Mesothelial cell of epicardium (in vitro differentiated cells): ENCODE results near the gene TALDO1. TPM values are rescaled to one million over a fixed set of nuclear protein-coding genes. Genes with fewer than 3 reads are reported as not detected.

Source experiments
- DNase-seq, 2 experiments: peaks; one replicate each; pipeline ENCODE4 v3.0.0; 2021; ENCODE audit warnings: low spot score in 2 of 2; ENCODE audit not compliant: unreplicated experiment in 2 of 2
- H3K27ac Mint-ChIP-seq: 2 replicates; pipeline ENCODE4 v1.8.0; 2021; ENCODE audit warnings: mixed read lengths
- H3K27me3 Mint-ChIP-seq: 2 replicates; pipeline ENCODE4 v1.8.0; 2021; ENCODE audit warnings: low read depth, mixed read lengths
- H3K36me3 Mint-ChIP-seq: 2 replicates; pipeline ENCODE4 v1.8.0; 2021; ENCODE audit warnings: mixed read lengths
- H3K4me1 Mint-ChIP-seq: 2 replicates; pipeline ENCODE4 v1.8.0; 2021; ENCODE audit warnings: mixed read lengths
- H3K4me3 Mint-ChIP-seq: 2 replicates; pipeline ENCODE4 v1.8.0; 2021; ENCODE audit warnings: mild to moderate bottlenecking, moderate library complexity, mixed read lengths
- H3K9me3 Mint-ChIP-seq: 2 replicates; pipeline ENCODE4 v1.8.0; 2021; ENCODE audit warnings: mixed read lengths
- total RNA-seq: library from RNA; stranded (reverse); gene quantifications from 3 replicates; pipeline ENCODE4 v1.2.1, GENCODE V29; 2021
- TF ChIP-seq, protein P1 (sequence below): fragments of 200-600 bp; sonication (generic); IDR thresholded peaks from one replicate; pipeline ENCODE4 v1.5.0; 2021; ENCODE audit warnings: antibody characterized with exemption; ENCODE audit not compliant: unreplicated experiment

TALDO1 gene
- total RNA-seq, 1 donor from 2014 or later, result 97.5 TPM

DNA sequence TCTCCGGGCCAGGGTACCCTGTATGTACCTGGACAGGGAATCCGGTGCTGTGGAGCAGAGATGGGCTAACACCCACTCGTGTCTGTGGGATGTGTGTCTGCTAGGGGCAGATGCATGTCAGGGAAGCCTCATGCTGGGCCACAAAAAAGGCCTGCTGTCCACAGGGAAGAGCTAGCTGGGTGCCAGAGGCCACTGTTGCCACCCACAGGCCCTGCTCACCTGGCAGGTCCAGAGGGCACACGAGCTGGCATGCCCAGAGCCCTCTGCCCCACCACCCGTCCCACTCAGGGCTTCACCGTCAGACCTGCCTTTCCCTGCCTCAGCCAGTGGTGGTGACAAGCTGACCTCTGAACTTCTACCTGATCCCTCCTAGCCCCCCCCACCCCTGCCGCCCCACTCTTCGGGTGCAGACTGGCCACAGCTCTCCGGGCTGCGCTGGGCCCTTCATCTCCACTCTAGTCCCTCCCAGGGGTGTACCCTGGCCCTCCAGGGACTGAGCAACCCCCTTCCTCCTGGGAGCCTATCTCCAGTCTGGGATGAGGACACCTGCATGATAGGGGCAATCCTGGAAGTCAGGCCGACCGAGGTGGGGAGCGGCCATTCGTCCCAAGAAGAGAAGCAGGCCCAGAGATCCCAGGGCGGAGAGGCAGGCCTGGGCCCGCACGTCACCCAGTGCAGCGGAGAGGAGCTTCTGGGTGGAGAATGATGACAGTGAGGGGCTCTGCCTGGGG lies 49.5 kb downstream of the TALDO1 start:
- Mint-ChIP-seq H3K36me3 (no peaks in the 10 kb centered on the region), H3K4me3 (peak overlapping the region; percentile 83), H3K9me3 (no peaks in the 10 kb centered on the region), H3K27me3 (no peaks in the 10 kb centered on the region), H3K4me1 (peaks cover 11% of the 10 kb centered on the region), H3K27ac (peak overlapping the region; percentile 94)
- DNase-seq, result no peak
- TF ChIP-seq, protein P1, sequence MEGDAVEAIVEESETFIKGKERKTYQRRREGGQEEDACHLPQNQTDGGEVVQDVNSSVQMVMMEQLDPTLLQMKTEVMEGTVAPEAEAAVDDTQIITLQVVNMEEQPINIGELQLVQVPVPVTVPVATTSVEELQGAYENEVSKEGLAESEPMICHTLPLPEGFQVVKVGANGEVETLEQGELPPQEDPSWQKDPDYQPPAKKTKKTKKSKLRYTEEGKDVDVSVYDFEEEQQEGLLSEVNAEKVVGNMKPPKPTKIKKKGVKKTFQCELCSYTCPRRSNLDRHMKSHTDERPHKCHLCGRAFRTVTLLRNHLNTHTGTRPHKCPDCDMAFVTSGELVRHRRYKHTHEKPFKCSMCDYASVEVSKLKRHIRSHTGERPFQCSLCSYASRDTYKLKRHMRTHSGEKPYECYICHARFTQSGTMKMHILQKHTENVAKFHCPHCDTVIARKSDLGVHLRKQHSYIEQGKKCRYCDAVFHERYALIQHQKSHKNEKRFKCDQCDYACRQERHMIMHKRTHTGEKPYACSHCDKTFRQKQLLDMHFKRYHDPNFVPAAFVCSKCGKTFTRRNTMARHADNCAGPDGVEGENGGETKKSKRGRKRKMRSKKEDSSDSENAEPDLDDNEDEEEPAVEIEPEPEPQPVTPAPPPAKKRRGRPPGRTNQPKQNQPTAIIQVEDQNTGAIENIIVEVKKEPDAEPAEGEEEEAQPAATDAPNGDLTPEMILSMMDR, result no peak

DNA sequence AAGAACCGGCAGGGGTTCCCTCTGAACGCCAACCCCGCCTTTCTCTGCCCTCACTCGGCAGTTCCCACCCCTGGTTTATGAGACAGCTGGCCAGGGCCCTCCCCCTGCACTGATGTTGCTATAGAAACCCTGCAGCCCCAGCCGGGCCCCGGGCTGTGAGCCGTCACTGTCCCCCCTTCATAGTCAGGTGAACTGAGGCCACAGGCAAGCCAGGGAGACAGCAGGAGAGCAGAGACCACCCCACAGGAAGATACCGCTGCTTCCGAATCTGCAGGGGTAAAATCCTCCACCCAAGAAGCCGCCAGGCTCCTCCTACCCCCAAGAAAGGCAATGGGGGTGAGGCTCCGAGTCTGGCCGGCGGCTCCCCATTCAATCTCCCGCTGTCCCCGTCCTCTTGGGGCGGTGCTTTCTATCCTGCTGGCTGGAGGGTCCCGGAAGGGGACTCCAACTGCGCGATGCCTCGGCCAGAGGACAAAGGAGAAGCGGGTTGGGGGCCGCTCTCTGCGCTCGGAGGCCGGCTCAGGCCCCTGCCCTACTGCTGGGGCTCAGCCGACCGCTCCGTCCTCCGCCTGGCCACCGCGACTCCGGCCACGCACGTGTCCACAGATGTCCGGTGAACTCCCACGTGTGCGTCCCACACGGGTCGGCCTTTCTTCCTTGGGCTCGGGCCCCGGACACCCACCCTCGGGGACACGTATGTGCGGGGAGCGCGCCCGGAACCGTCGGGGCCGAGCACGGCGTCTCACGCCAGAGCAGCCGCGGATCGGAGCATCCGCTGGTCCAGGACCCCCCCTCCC lies 50.2 kb downstream of the TALDO1 start:
- Mint-ChIP-seq H3K9me3 (no peaks in the 10 kb centered on the region), H3K4me3 (peak overlapping the region; percentile 83), H3K36me3 (no peaks in the 10 kb centered on the region), H3K27ac (peak overlapping the region; percentile 94), H3K4me1 (peaks cover 11% of the 10 kb centered on the region), H3K27me3 (no peaks in the 10 kb centered on the region)
- peak; percentile 70 to 82 for DNase-seq
- TF ChIP-seq, protein P1, result no peak

DNA sequence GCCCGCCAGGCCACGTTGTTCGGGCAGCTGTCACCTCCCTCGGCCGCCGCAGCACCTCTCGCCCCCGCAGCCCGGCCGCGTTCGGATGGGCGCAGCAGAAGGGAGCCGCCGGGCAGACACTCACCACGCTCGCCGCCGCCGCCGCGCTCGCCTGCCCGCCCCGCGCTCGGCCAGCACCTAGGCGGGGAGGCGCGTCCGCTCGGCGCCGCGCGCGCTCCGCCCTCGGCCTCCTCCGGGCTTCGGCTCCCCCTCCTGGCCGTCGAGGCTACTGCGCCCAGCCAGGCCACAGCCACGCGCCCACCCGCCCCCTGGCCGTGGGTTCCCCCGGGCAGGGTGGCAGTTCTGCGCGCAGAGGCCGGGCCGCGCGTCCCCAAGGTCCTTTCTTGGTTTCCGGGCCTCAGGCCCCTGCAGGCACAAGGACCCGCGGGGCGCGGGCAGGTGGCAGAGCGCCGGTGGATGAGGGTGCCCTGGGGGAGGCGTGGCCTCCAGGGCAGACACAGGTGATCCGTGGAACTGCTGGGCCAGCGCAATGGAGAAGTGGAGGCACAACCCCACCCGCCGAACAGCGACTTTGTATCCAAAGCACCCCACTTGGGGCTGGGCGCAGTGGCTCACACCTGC lies 50.9 kb downstream of the TALDO1 start, which contains the start of gene SLC25A22:
TSS of gene SLC25A22 (minus strand) at position 189 of the 621 bp plus-strand sequence. CDS start 3,275 bp downstream, outside the sequence.
- Mint-ChIP-seq H3K27ac (peak within 1 kb of the TSS; percentile 94), H3K4me3 (peak within 1 kb of the TSS; percentile 83), H3K9me3 (no peaks in the 10 kb centered on the region), H3K27me3 (no peaks in the 10 kb centered on the region), H3K4me1 (peaks cover 11% of the 10 kb centered on the region), H3K36me3 (no peaks in the 10 kb centered on the region)
- TF ChIP-seq, protein P1, result peak; percentile 86
- peak; percentile 80 to 94 for DNase-seq

DNA sequence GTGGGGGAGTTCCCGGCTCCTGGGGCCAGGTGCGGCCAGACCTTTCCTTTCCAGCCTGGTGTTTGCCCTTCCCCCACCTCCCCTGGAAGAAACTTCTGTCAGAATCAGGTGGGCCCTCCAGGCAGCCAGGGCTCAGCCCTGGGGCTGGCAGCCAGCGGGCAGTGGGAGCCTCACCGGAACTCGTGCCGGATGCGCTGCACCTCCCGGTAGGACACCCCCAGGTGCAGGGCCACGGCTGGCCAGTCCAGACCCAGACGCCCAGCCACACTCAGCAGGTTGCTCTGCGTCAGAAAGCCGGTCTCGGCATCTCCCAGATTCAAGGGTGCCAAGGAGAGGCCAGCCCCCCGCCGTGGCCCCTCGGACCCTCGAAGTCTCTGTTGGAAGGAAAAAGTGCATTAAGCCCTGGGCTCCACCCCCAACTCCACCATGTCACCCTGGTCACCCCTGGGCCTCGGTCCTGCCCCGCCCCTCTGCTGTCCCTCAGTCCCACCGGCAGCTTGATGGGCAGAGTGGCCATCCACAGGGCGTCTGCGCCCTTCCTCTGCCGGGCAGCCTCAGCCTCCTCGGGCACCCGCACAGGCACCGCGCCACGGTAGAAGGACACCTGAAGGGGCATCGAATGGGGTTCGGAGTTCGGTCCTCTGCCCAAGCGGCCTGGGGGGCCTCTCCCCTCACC lies 52.5 kb downstream of the TALDO1 start:
- DNase-seq, result no peak
- Mint-ChIP-seq H3K27me3 (no peaks in the 10 kb centered on the region), H3K27ac (no peak overlapping the region), H3K9me3 (no peaks in the 10 kb centered on the region), H3K4me3 (peak overlapping the region; percentile 6), H3K36me3 (no peaks in the 10 kb centered on the region), H3K4me1 (peaks cover 22% of the 10 kb centered on the region)
- TF ChIP-seq, protein P1, result no peak

DNA sequence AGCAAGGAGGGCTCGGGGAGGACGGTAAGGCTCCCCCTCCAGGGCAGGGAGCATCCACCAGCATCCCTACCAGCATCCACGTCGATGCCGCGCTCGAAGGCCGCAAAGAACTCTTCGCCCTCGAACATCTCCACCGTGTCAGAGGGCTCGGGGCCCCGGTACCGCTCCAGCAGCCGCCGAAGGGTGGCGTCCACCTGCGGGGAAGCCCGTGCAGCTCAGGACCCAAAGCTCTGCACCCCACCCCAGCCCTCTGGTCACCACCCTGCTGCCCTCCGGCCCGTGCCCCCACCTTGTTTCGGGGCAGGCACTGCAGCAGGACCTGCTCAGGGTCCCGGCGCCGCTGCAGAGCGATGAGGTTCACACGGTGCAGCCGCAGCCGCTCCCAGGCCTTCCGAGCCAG lies 53.2 kb downstream of the TALDO1 start:
- TF ChIP-seq, protein P1, result no peak
- Mint-ChIP-seq H3K27me3 (no peaks in the 10 kb centered on the region), H3K36me3 (no peaks in the 10 kb centered on the region), H3K4me1 (peaks cover 22% of the 10 kb centered on the region), H3K9me3 (no peaks in the 10 kb centered on the region), H3K27ac (no peak overlapping the region), H3K4me3 (no peak overlapping the region)
- DNase-seq, result no peak
